ENCODE measurements around the gene RIT1. TPM values are rescaled to one million over a fixed set of nuclear protein-coding genes. Genes with fewer than 3 reads are reported as not detected.
A peak's percentile ranks its signal among the peaks of the same experiment; 100 is the strongest.

Gene RIT1
- polyA plus RNA-seq, 4 donors: 42.9 to 60.3 (median 47.6) TPM

DNA sequence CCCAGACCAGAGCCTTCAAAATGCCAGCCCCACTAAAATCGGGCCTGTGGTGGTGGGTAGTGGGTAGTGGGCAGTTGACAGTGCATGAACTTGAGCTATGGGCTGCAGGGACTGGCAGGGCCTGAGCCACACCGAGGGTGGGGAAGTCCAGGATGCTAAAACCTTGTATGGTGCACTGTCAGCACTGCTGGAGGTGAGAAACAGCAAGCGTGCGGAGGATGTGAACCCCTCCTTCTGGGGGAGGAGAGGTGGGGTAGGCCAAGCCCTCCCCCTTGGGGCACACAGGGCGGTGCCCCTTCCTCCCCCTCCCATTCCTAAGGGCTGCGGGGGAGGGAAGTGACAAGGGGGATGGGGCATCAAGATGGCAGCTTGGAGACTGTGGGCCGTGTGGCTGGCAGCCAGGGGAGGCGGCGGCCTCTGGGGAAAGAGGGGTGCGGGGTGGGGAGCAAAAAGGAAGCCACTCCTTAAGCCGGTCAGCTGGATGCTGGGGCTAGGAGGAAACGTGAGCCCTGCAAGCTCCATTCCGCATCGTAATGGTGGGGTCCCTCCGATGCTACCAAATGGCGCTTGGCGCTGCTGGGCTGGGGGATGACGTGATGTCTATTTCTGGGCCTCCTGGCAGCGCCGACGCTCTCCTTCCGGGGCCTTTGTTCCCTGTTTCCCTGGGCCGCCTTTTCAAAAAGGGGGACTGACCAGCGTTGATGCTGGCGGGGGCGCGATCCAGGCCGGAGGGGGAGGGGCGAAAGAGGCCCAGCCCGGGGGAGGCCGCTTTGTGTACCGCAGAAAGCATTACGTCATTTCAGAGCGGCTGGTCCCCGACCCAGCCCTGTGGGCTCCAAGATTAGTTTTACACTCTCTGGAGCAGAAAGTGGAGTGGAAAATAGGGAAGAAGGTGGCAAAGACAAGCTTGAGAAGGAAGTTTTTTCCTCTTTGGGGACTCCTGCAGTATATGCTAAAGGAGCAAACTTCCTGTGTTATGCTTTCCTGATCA, 51.0 kb downstream of the RIT1 start:
- peak; percentile 59 to 74 (median 72) for DNase-seq (ENCODE audit: low read depth in 4 of 4, low spot score in 2 of 4)

- peak; percentile 91 to 97 (median 92) for DNase-seq (ENCODE audit: low read depth in 4 of 4, low spot score in 2 of 4)
Measured at GRCh38 chr1:155859234-155859829, 51.8 kb downstream of the RIT1 start, which contains the start of gene SYT11. SYT11 (plus strand) TSS chr1:155859567; CDS start chr1:155859762, 195 bp downstream.

DNA sequence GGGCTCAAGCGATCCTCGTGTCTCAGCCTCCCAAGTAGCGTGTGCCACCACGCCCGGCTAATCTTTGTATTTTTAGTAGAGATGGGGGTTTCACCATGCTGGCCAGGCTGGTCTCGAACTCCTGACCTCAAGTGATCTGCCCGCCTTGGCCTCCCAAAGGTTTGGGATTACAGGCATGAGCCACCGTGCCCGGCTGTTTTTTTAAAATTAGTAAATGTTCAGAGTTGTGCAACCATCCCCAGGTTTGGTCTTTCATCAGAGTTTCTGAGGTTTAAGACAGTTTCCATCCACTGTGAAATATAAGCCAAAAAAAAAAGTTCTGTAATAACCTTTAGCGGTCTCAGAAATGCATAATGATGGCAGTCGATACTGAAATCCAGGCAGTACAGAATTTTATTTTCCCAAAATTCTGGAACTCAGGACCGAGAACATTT, 52.3 kb downstream of the RIT1 start:
- peak in 1 of 4 donors; percentile 42 for DNase-seq (ENCODE audit: low read depth in 4 of 4, low spot score in 2 of 4)

- DNase-seq (ENCODE audit: low read depth in 4 of 4, low spot score in 2 of 4): peak; percentile 70 to 90 (median 82)
Measured at GRCh38 chr1:155856975-155857930, 53.9 kb downstream of the RIT1 start, which contains the start of gene GON4L. GON4L (minus strand) TSS chr1:155857214; CDS start chr1:155853780, 3,434 bp downstream.

DNA sequence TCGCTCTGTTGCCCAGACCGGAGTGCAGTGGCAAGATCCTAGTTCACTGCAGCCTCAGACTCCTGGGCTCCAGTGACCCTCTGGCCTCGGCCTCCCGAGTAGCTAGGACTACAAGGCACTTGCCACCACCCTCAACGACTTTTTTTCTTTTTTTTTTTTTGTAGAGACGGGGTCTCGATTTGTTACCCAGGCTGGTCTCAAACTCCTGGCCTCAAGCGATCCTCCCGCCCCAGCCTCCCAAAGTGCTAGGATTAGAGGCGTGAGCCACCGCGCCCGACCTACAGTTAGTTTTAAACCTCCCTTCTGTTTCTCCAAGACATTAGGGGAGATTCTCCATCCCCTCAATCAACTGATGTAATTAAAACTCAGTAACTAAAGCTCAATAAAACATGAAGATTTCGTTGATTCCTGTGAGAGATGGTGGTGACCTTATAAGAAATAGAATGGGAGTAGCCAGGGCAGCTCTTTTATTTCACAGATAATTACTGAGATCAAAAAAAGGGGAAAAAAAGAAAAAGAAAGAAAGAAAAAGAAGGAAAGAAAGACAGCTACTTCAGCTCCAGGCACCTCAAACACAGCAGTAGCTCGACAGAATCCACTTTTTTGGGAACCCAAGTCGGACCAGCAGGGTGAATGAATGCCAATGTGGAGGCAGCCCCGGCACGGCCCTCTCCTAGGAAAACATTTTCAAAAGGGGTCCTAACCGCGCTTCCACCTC, 54.7 kb downstream of the RIT1 start:
- no peak for DNase-seq (ENCODE audit: low read depth in 4 of 4, low spot score in 2 of 4)

DNA sequence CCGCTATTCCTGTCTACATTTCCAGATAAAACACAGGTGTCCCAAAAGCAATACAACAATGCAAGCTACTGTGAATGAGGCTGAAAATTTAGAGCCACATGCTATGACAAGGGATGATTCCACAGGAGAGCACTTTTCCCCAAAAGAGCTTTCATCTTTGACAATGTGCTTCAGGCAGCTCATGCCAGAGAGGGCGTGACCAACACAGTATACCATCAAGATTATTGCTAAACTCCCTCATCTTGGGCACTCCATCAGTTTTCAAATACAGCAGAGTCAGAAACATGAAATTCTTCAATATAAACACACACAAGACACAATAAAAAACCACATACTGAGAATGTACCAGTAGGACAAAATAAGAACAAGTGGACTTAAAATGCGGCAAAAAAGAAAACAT, 60.8 kb downstream of the RIT1 start:
- no peak for DNase-seq (ENCODE audit: low read depth in 4 of 4, low spot score in 2 of 4)

DNA sequence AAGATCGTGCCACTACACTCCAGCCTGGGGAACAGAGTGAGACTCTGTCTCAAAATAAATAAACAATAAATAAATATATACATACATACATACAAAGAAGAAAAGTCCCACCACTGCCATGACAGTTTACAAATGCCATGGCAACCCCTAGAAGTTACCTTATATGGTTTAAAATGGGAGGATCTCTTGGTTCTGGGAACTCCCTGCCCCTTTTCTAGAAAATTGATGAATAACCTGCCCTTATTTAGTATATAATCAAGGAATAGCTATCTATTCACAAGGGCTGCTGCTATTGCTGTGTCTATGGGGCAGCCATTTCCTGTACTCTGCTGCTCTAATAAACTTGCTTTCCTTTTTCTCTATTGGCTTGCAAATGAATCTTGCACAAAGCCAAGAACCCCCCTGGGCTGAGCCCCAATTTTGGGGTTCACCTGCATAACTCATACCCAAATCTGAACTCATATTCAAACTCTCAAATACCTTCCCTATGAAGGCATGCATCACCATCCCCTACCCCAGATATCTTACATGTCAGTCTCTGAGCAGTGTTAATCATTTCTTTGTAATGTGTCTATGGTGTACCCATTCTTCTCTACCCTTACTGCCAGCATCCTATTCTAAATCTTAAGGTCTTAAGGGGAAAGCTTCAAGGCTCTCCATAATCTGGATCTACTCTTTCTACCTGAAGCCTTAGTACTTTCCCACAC, 63.2 kb downstream of the RIT1 start:
- DNase-seq (ENCODE audit: low read depth in 4 of 4, low spot score in 2 of 4): no peak

Other genes starting within 250 kb of the RIT1 start
- gene YY1AP1, start 222.6 kb downstream of the RIT1 start, polyA plus RNA-seq (ENCODE audit: insufficient read length in 4 of 4): 10 to 100 TPM; 60.8 to 81.6 (median 72.5) TPM
- gene DAP3, start 222.3 kb downstream of the RIT1 start, polyA plus RNA-seq (ENCODE audit: insufficient read length in 4 of 4): 100 to 1,000 TPM in 3 of 4 donors, 10 to 100 TPM in 1; 99.7 to 152 (median 124) TPM
- 10 to 100 TPM; 31.1 to 62.9 (median 50.4) TPM for gene GON4L, start 54.1 kb downstream of the RIT1 start, polyA plus RNA-seq (ENCODE audit: insufficient read length in 4 of 4)
- 10 to 100 TPM; 17.2 to 21.4 (median 20.4) TPM for gene SYT11, start 51.8 kb downstream of the RIT1 start, polyA plus RNA-seq (ENCODE audit: insufficient read length in 4 of 4)
- 10 to 100 TPM; 39.4 to 88.1 (median 60.5) TPM for gene KHDC4, start 23.1 kb upstream of the RIT1 start, polyA plus RNA-seq (ENCODE audit: insufficient read length in 4 of 4)
- gene RXFP4, start 30.3 kb upstream of the RIT1 start, polyA plus RNA-seq (ENCODE audit: insufficient read length in 4 of 4): under 1 TPM; 0.14 to 0.23 (median 0.19) TPM
- 10 to 100 TPM; 77.9 to 97.8 (median 81.2) TPM for gene ARHGEF2, start 67.2 kb upstream of the RIT1 start, polyA plus RNA-seq (ENCODE audit: insufficient read length in 4 of 4)
- gene SSR2, start 109.6 kb upstream of the RIT1 start, polyA plus RNA-seq (ENCODE audit: insufficient read length in 4 of 4): 100 to 1,000 TPM; 349 to 450 (median 397) TPM
- 10 to 100 TPM; 46.9 to 61.7 (median 51.8) TPM for gene UBQLN4, start 142.4 kb upstream of the RIT1 start, polyA plus RNA-seq (ENCODE audit: insufficient read length in 4 of 4)
- 10 to 100 TPM; 53.9 to 67.9 (median 60.2) TPM for gene LAMTOR2, start 143.4 kb upstream of the RIT1 start, polyA plus RNA-seq (ENCODE audit: insufficient read length in 4 of 4)
- gene RAB25, start 149.8 kb upstream of the RIT1 start, polyA plus RNA-seq (ENCODE audit: insufficient read length in 4 of 4): 10 to 100 TPM; 51.0 to 63.6 (median 55.5) TPM
- 10 to 100 TPM; 40.9 to 53.6 (median 46.9) TPM for gene MEX3A, start 171.1 kb upstream of the RIT1 start, polyA plus RNA-seq (ENCODE audit: insufficient read length in 4 of 4)
- gene LMNA, start 203.4 kb upstream of the RIT1 start, polyA plus RNA-seq (ENCODE audit: insufficient read length in 4 of 4): 100 to 1,000 TPM in 3 of 4 donors, 10 to 100 TPM in 1; 81.2 to 114 (median 104) TPM
- 10 to 100 TPM; 18.3 to 24.5 (median 22.1) TPM for gene SEMA4A, start 242.2 kb upstream of the RIT1 start, polyA plus RNA-seq (ENCODE audit: insufficient read length in 4 of 4)